ENCODE data around the gene COTL1.

Gene COTL1

GRCh38 chr16:84571506-84571905, 46.4 kb downstream of the COTL1 start:
- H3K4me3 Mint-ChIP-seq = no peak overlapping the region
- no peaks in the 10 kb centered on the region for H3K27me3 Mint-ChIP-seq (ENCODE audit: low read depth)
- H3K36me3 Mint-ChIP-seq (ENCODE audit: low read depth) = peaks cover 89% of the 10 kb centered on the region
- DNase-seq (ENCODE audit: low spot score) = no peak
- peaks cover 36% of the 10 kb centered on the region for H3K4me1 Mint-ChIP-seq (ENCODE audit: low read depth)
- H3K9me3 Mint-ChIP-seq = peaks cover 22% of the 10 kb centered on the region
- peak overlapping the region; percentile 35 for H3K27ac Mint-ChIP-seq

GRCh38 chr16:84570739-84571403, 47.0 kb downstream of the COTL1 start:
- H3K4me3 Mint-ChIP-seq = no peak overlapping the region
- H3K36me3 Mint-ChIP-seq (ENCODE audit: low read depth) = peaks cover 89% of the 10 kb centered on the region
- H3K27ac Mint-ChIP-seq = peak overlapping the region; percentile 35
- no peaks in the 10 kb centered on the region for H3K27me3 Mint-ChIP-seq (ENCODE audit: low read depth)
- no peak for DNase-seq (ENCODE audit: low spot score)
- H3K9me3 Mint-ChIP-seq = peaks cover 22% of the 10 kb centered on the region
- H3K4me1 Mint-ChIP-seq (ENCODE audit: low read depth) = peaks cover 30% of the 10 kb centered on the region

- peak overlapping the region; percentile 56 for H3K27ac Mint-ChIP-seq
- H3K4me1 Mint-ChIP-seq (ENCODE audit: low read depth) = peaks cover 28% of the 10 kb centered on the region
- H3K27me3 Mint-ChIP-seq (ENCODE audit: low read depth) = no peaks in the 10 kb centered on the region
- H3K4me3 Mint-ChIP-seq = no peak overlapping the region
- no peak for DNase-seq (ENCODE audit: low spot score)
- peaks cover 22% of the 10 kb centered on the region for H3K9me3 Mint-ChIP-seq
- H3K36me3 Mint-ChIP-seq (ENCODE audit: low read depth) = peaks cover 93% of the 10 kb centered on the region
Observed at GRCh38 chr16:84569382-84569987, 48.4 kb downstream of the COTL1 start.

DNA sequence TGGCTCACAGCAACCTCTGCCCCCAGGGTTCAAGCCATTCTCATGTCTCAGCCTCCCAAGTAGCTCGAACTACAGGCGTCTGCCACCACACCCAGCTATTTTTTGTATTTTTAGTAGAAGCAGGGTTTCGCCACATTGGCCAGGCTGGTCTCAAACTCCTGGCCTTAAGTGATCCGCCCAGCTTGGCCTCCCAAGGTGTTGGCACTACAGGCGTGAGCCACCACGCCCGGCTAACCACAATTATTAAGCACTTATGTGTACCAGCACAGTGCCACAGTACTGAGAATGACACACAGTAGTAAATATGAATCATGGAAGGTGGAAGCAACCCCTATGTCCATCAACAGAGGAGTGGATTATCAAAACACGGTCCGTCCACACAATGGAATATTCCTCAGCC, 49.8 kb downstream of the COTL1 start:
- H3K4me3 Mint-ChIP-seq = no peak overlapping the region
- H3K9me3 Mint-ChIP-seq = peaks cover 22% of the 10 kb centered on the region
- peaks cover 93% of the 10 kb centered on the region for H3K36me3 Mint-ChIP-seq (ENCODE audit: low read depth)
- peaks cover 30% of the 10 kb centered on the region for H3K4me1 Mint-ChIP-seq (ENCODE audit: low read depth)
- H3K27ac Mint-ChIP-seq = peak overlapping the region; percentile 17
- DNase-seq (ENCODE audit: low spot score) = no peak
- H3K27me3 Mint-ChIP-seq (ENCODE audit: low read depth) = no peaks in the 10 kb centered on the region

DNA sequence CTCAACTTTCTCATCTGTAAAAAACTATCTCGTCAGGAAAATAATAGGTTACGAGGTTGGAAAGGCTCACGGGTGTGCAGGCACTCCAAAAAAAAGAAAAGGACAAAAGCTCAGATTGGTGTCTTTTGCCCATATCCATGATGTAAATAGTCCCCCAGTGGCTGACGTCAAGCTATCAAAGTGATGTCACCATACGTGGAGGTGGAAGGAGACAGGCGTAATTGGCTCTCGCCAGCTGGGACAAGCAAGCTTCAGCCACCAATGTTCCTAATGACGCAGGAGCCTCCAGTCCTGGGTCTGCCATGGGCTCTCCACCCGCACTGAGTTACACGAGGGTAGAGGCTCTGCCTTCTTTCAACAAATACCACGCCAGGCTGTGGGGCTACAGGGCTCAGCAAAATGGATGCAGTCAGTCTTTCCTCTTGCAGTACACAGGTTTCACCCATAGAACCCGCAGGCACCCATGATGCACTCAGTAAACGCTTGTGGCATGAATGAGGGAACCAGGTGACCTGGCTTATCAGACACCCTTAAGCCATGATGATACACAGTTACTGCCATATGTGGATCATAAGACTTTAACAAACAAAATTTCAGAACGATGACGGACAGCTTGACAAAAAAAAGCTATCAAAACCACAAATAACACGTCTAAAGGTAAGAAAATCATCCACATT, 50.5 kb downstream of the COTL1 start:
- no peaks in the 10 kb centered on the region for H3K27me3 Mint-ChIP-seq (ENCODE audit: low read depth)
- H3K27ac Mint-ChIP-seq = peak overlapping the region; percentile 49
- H3K36me3 Mint-ChIP-seq (ENCODE audit: low read depth) = peaks cover 87% of the 10 kb centered on the region
- no peak overlapping the region for H3K4me3 Mint-ChIP-seq
- H3K4me1 Mint-ChIP-seq (ENCODE audit: low read depth) = peaks cover 30% of the 10 kb centered on the region
- H3K9me3 Mint-ChIP-seq = peaks cover 22% of the 10 kb centered on the region
- DNase-seq (ENCODE audit: low spot score) = no peak

DNA sequence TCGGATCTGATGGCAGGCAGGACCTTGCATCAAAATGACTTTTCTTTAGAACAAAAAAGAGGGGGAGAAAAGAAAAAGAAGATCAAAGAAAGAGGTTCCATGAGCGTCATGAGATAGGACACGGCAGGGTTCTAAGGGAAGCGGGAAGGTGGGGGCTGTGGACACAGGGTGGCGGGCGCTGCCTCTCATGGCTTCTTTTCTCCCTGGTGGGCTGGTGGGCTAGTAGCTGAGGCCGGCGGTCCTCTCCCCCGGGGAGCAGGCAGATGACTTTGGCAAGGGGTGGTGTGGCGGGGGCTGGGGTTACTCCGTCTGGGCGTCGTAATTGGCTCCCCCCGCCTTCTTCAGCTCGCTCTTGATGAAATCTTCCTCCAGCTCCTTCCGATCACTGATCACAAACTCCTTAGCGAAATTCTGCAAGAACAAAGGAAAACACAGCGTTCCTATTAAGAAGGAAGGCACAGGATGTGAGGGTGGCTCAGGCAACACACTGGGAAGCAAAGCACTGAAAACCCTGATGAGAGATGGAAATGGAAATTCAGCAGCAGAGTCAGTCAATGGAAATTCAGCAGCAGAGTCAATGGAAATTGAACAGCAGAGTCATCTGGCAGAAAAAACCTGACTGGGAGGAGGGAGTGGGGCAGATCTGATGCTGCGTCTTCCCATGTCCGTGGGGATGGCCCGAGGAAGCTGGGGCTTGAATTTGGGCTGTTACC, 51.2 kb downstream of the COTL1 start:
- Mint-ChIP-seq H3K27me3 (ENCODE audit: low read depth) (no peaks in the 10 kb centered on the region), H3K4me1 (ENCODE audit: low read depth) (peaks cover 32% of the 10 kb centered on the region), H3K9me3 (peaks cover 22% of the 10 kb centered on the region), H3K27ac (peak overlapping the region; percentile 31), H3K36me3 (ENCODE audit: low read depth) (peaks cover 86% of the 10 kb centered on the region), H3K4me3 (no peak overlapping the region)
- DNase-seq (ENCODE audit: low spot score) = no peak

- peaks cover 15% of the 10 kb centered on the region for H3K9me3 Mint-ChIP-seq
- peak overlapping the region; percentile 31 for H3K27ac Mint-ChIP-seq
- H3K36me3 Mint-ChIP-seq (ENCODE audit: low read depth) = peaks cover 79% of the 10 kb centered on the region
- no peaks in the 10 kb centered on the region for H3K27me3 Mint-ChIP-seq (ENCODE audit: low read depth)
- DNase-seq (ENCODE audit: low spot score) = no peak
- H3K4me1 Mint-ChIP-seq (ENCODE audit: low read depth) = peaks cover 29% of the 10 kb centered on the region
- no peak overlapping the region for H3K4me3 Mint-ChIP-seq
Observed at GRCh38 chr16:84565669-84566495, 52.0 kb downstream of the COTL1 start.

- no peaks in the 10 kb centered on the region for H3K9me3 Mint-ChIP-seq
- H3K36me3 Mint-ChIP-seq (ENCODE audit: low read depth) = peaks cover 65% of the 10 kb centered on the region
- peaks cover 17% of the 10 kb centered on the region for H3K4me1 Mint-ChIP-seq (ENCODE audit: low read depth)
- H3K27ac Mint-ChIP-seq = no peak overlapping the region
- H3K4me3 Mint-ChIP-seq = no peak overlapping the region
- H3K27me3 Mint-ChIP-seq (ENCODE audit: low read depth) = no peaks in the 10 kb centered on the region
- DNase-seq (ENCODE audit: low spot score) = no peak
Observed at GRCh38 chr16:84563786-84564420, 54.0 kb downstream of the COTL1 start.

GRCh38 chr16:84563064-84563715, 54.7 kb downstream of the COTL1 start:
- Mint-ChIP-seq H3K27ac (no peak overlapping the region), H3K4me1 (ENCODE audit: low read depth) (peaks cover 11% of the 10 kb centered on the region), H3K4me3 (no peak overlapping the region), H3K9me3 (no peaks in the 10 kb centered on the region), H3K27me3 (ENCODE audit: low read depth) (no peaks in the 10 kb centered on the region), H3K36me3 (ENCODE audit: low read depth) (peaks cover 58% of the 10 kb centered on the region)
- no peak for DNase-seq (ENCODE audit: low spot score)

- Mint-ChIP-seq H3K9me3 (no peaks in the 10 kb centered on the region), H3K36me3 (ENCODE audit: low read depth) (peaks cover 50% of the 10 kb centered on the region), H3K4me3 (no peak overlapping the region), H3K27me3 (ENCODE audit: low read depth) (no peaks in the 10 kb centered on the region), H3K27ac (no peak overlapping the region), H3K4me1 (ENCODE audit: low read depth) (peaks cover 6% of the 10 kb centered on the region)
- DNase-seq (ENCODE audit: low spot score) = no peak
Observed at GRCh38 chr16:84562174-84562815, 55.6 kb downstream of the COTL1 start.

DNA sequence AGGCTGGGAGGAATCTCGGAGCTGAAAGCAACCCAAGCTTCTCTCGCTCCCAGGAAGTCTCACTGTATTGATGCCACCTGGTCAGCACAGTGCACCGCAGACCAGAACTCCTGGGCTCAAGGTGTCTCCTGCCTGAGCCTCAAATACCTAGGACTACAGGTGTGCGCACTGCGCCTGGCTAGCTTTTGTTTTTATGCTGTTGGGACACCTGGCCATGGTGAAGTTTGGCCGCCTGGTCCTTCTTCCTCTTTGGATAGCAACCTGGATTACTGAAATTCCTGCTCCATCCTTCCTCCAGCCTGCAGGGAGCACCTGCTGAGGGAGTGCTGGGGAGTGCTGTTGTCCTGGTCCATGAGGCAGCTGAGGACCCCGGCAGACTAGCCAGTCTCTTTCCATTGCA, 56.6 kb downstream of the COTL1 start:
- Mint-ChIP-seq H3K4me3 (no peak overlapping the region), H3K9me3 (no peaks in the 10 kb centered on the region), H3K4me1 (ENCODE audit: low read depth) (peaks cover 4% of the 10 kb centered on the region), H3K36me3 (ENCODE audit: low read depth) (peaks cover 40% of the 10 kb centered on the region), H3K27me3 (ENCODE audit: low read depth) (no peaks in the 10 kb centered on the region), H3K27ac (no peak overlapping the region)
- DNase-seq (ENCODE audit: low spot score) = no peak

GRCh38 chr16:84560269-84560668, 57.6 kb downstream of the COTL1 start:
- H3K36me3 Mint-ChIP-seq (ENCODE audit: low read depth) = peaks cover 30% of the 10 kb centered on the region
- H3K4me3 Mint-ChIP-seq = no peak overlapping the region
- H3K27me3 Mint-ChIP-seq (ENCODE audit: low read depth) = no peaks in the 10 kb centered on the region
- peaks cover 12% of the 10 kb centered on the region for H3K4me1 Mint-ChIP-seq (ENCODE audit: low read depth)
- H3K9me3 Mint-ChIP-seq = no peaks in the 10 kb centered on the region
- H3K27ac Mint-ChIP-seq = no peak overlapping the region
- no peak for DNase-seq (ENCODE audit: low spot score)

Data from T-helper 2 cell treated with Interferon-gamma antibody and Interleukin-4, amounts not matched to agents 5 μg/mL and 100 μg/mL, for 36 hours (primary cell).